Fibroblast of lung (primary cell): ENCODE data around the gene STRIP2. TPM values are rescaled to one million over a fixed set of nuclear protein-coding genes. Genes with fewer than 3 reads are reported as not detected.

Experiments used
- DNase-seq, 2 donors: peaks; one replicate each; pipeline versions ENCODE4 v3.0.0 to v3.0.0-alpha.2; 2010; ENCODE audit warnings: low read depth in 2 of 2
- H2AFZ ChIP-seq: 2 replicates; pipeline ENCODE4 v1.5.1; 2012; ENCODE audit warnings: low read length, control low read depth, inconsistent platforms
- H3K27ac ChIP-seq: 2 replicates; pipeline ENCODE4 v1.5.1; 2011; ENCODE audit warnings: low read length, control low read depth; ENCODE audit not compliant: insufficient read depth
- H3K27me3 ChIP-seq: 2 replicates; pipeline ENCODE4 v1.5.1; 2011; ENCODE audit warnings: mild to moderate bottlenecking, low read length; ENCODE audit not compliant: control insufficient read depth, insufficient read depth
- H3K36me3 ChIP-seq: 2 replicates; pipeline ENCODE4 v1.5.1; 2011; ENCODE audit warnings: low read length; ENCODE audit not compliant: control insufficient read depth, insufficient read depth
- H3K4me1 ChIP-seq: 2 replicates; pipeline ENCODE4 v1.5.1; 2011; ENCODE audit warnings: low read length; ENCODE audit not compliant: control insufficient read depth, insufficient read depth; ENCODE audit errors: extremely low read depth
- H3K4me2 ChIP-seq: 2 replicates; pipeline ENCODE4 v1.5.1; 2011; ENCODE audit warnings: low read length, control low read depth; ENCODE audit not compliant: insufficient read depth; ENCODE audit errors: extremely low read depth
- H3K4me3 ChIP-seq, 4 experiments: fragments of 200-600 bp in 1 of 4; sonication (generic) in 1 of 4; replicated peaks in 1 of 4; 2 replicates each; pipeline ENCODE4 v1.5.1; 2011 to 2016; ENCODE audit warnings: low read length in 4 of 4, low read depth in 3 of 4, mild to moderate bottlenecking in 3 of 4, control low read depth in 2 of 4, inconsistent platforms in 1 of 4, mixed read lengths in 1 of 4; ENCODE audit not compliant: insufficient read depth in 1 of 4; ENCODE audit errors: control extremely low read depth in 1 of 4
- H3K79me2 ChIP-seq: 2 replicates; pipeline ENCODE4 v1.5.1; 2012; ENCODE audit warnings: mild to moderate bottlenecking, low read length, inconsistent platforms; ENCODE audit not compliant: control insufficient read depth, insufficient read depth
- H3K9ac ChIP-seq: 2 replicates; pipeline ENCODE4 v1.5.1; 2011; ENCODE audit warnings: mild to moderate bottlenecking, low read length, control low read depth; ENCODE audit not compliant: insufficient read depth
- H3K9me3 ChIP-seq: 2 replicates; pipeline ENCODE4 v1.5.1; 2012; ENCODE audit warnings: low read depth, low read length; ENCODE audit not compliant: control insufficient read depth, insufficient read depth
- H4K20me1 ChIP-seq: 2 replicates; pipeline ENCODE4 v1.5.1; 2011; ENCODE audit warnings: low read length; ENCODE audit not compliant: control insufficient read depth, insufficient read depth; ENCODE audit errors: extremely low read depth
- CTCF ChIP-seq, 2 donors: IDR thresholded peaks in 1 of 2; conservative IDR thresholded peaks in 1 of 2; 1 replicate in 1 of 2; 2 replicates in 1 of 2; pipeline ENCODE4 v1.5.1; 2011 to 2012; ENCODE audit warnings: low read length in 2 of 2, control low read depth in 1 of 2, inconsistent platforms in 1 of 2, low read depth in 1 of 2, mild to moderate bottlenecking in 1 of 2
- EZH2 ChIP-seq: IDR thresholded peaks from 2 replicates; pipeline ENCODE4 v1.5.1; 2012; ENCODE audit warnings: low read length, control low read depth, mild to moderate bottlenecking; ENCODE audit errors: missing control alignments
- polyA plus RNA-seq, 2 donors: library from polyadenylated mRNA; depleted of rRNA in 1 of 2; stranded (reverse) in 1 of 2; unstranded in 1 of 2; fragments of >200 nt; gene quantifications; 2 replicates each; pipeline ENCODE4 v1.2.1, GENCODE V29; 2011 to 2012; ENCODE audit warnings: missing spikeins in 1 of 2
- total RNA-seq: library from RNA; depleted of rRNA; stranded (reverse); fragments of >200 nt; gene quantifications from 2 replicates; pipeline ENCODE4 v1.2.1, GENCODE V29; 2014

Gene STRIP2
- total and polyA plus RNA-seq, 2 donors (not counting 1 experiment from before 2014, with no cell fraction given): 1.9 to 10.9 TPM

- no peak overlapping the region for H3K4me3 ChIP-seq
- TF ChIP-seq EZH2 (no peak), CTCF (conservative IDR thresholded peaks at IDR 0.05 in 1 of 2, IDR thresholded peaks at IDR 0.05 in 1 of 2; ENCODE audit: low read depth in 1 of 2, low read length in 2 of 2) (no peak)
- peaks cover 11% of the 10 kb centered on the region for H3K27me3 ChIP-seq
- no peaks in the 10 kb centered on the region for H3K9me3 ChIP-seq
- H3K4me1 ChIP-seq: no peaks in the 10 kb centered on the region
- H2AFZ ChIP-seq: no peak overlapping the region
- no peak overlapping the region for H3K27ac ChIP-seq
- no peak overlapping the region for H3K4me2 ChIP-seq
- no peak for DNase-seq
- no peaks in the 10 kb centered on the region for H3K36me3 ChIP-seq
- H3K9ac ChIP-seq: no peak overlapping the region
- H3K79me2 ChIP-seq: no peaks in the 10 kb centered on the region
- no peaks in the 10 kb centered on the region for H4K20me1 ChIP-seq
Measured at GRCh38 chr7:129525225-129525862, 91.1 kb downstream of the STRIP2 start.

- Histone ChIP-seq H4K20me1 (no peaks in the 10 kb centered on the region), H2AFZ (no peak overlapping the region), H3K79me2 (no peaks in the 10 kb centered on the region), H3K4me1 (no peaks in the 10 kb centered on the region), H3K27ac (no peak overlapping the region), H3K4me3 (no peak overlapping the region), H3K4me2 (no peak overlapping the region), H3K27me3 (no peaks in the 10 kb centered on the region), H3K9ac (no peak overlapping the region), H3K36me3 (no peaks in the 10 kb centered on the region), H3K9me3 (no peaks in the 10 kb centered on the region)
- DNase-seq: no peak
- TF ChIP-seq EZH2 (no peak), CTCF (conservative IDR thresholded peaks at IDR 0.05 in 1 of 2, IDR thresholded peaks at IDR 0.05 in 1 of 2; ENCODE audit: low read depth in 1 of 2, low read length in 2 of 2) (no peak)
Measured at GRCh38 chr7:129529643-129530042, 95.4 kb downstream of the STRIP2 start.

GRCh38 chr7:129530795-129531391 is 96.7 kb downstream of the STRIP2 start:
- DNase-seq: peak; percentile 23 to 86
- no peaks in the 10 kb centered on the region for H3K27me3 ChIP-seq
- H3K36me3 ChIP-seq: no peaks in the 10 kb centered on the region
- H3K9me3 ChIP-seq: no peaks in the 10 kb centered on the region
- H3K9ac ChIP-seq: no peak overlapping the region
- no peaks in the 10 kb centered on the region for H3K79me2 ChIP-seq
- H3K4me3 ChIP-seq: no peak overlapping the region
- TF ChIP-seq CTCF (conservative IDR thresholded peaks at IDR 0.05 in 1 of 2, IDR thresholded peaks at IDR 0.05 in 1 of 2; ENCODE audit: low read depth in 1 of 2, low read length in 2 of 2) (no peak), EZH2 (no peak)
- no peak overlapping the region for H3K27ac ChIP-seq
- no peaks in the 10 kb centered on the region for H4K20me1 ChIP-seq
- H2AFZ ChIP-seq: no peak overlapping the region
- H3K4me1 ChIP-seq: no peaks in the 10 kb centered on the region
- H3K4me2 ChIP-seq: no peak overlapping the region
